Measurements from ENCODE around the gene CELSR1. TPM values are rescaled to one million over a fixed set of nuclear protein-coding genes. Genes with fewer than 3 reads are reported as not detected.

Gene CELSR1
- total RNA-seq, 1 donor from 2014 or later = 27.6 TPM

DNA sequence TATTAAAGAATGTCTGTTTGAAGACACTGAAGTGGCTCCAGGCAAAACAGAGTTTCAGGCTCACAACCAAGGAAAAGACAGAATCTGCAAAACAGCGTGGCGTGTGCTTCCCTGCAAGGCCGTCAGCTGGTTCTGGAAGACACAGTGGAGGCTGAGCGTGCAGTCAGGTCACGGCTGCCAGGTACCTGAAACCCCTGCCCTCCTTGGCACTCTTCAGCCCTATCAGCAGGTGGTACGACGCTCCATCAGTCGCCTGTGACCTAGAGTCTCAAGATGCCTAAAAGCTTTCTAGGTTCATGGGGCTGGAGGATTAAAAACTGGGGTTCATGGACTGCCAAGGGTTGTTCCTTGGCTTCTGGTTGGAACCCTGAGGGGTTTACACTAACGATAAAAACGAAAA is 136.1 kb downstream of the CELSR1 start:
- TF ChIP-seq EZH2 (IDR thresholded peaks at IDR 0.05; ENCODE audit: insufficient read depth, low read length) = no peak
- TF ChIP-seq, protein P1, sequence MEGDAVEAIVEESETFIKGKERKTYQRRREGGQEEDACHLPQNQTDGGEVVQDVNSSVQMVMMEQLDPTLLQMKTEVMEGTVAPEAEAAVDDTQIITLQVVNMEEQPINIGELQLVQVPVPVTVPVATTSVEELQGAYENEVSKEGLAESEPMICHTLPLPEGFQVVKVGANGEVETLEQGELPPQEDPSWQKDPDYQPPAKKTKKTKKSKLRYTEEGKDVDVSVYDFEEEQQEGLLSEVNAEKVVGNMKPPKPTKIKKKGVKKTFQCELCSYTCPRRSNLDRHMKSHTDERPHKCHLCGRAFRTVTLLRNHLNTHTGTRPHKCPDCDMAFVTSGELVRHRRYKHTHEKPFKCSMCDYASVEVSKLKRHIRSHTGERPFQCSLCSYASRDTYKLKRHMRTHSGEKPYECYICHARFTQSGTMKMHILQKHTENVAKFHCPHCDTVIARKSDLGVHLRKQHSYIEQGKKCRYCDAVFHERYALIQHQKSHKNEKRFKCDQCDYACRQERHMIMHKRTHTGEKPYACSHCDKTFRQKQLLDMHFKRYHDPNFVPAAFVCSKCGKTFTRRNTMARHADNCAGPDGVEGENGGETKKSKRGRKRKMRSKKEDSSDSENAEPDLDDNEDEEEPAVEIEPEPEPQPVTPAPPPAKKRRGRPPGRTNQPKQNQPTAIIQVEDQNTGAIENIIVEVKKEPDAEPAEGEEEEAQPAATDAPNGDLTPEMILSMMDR (IDR thresholded peaks at IDR 0.05; ENCODE audit: insufficient read depth, low read depth, low read length) = no peak
- FAIRE-seq (no peak), DNase-seq (ENCODE audit: low read depth) (no peak)
- no peak overlapping the region for H3K27ac ChIP-seq (ENCODE audit: low read depth, low read length)
- peaks cover 2% of the 10 kb centered on the region for H3K4me1 Mint-ChIP-seq (ENCODE audit: low read depth, unreplicated experiment)
- H3K9ac ChIP-seq (ENCODE audit: low read length) = no peak overlapping the region
- H3K4me3 Mint-ChIP-seq (ENCODE audit: unreplicated experiment) = no peak overlapping the region
- H3K9me3 ChIP-seq (ENCODE audit: insufficient read depth, low read depth, low read length) = no peaks in the 10 kb centered on the region
- H3K27ac Mint-ChIP-seq (ENCODE audit: unreplicated experiment) = no peak overlapping the region
- no peaks in the 10 kb centered on the region for H4K20me1 ChIP-seq (ENCODE audit: insufficient read depth, low read length)
- no peaks in the 10 kb centered on the region for H3K79me2 ChIP-seq (ENCODE audit: insufficient read depth, low read length)
- H2AFZ ChIP-seq (ENCODE audit: low read depth, low read length) = no peak overlapping the region
- H3K36me3 ChIP-seq (ENCODE audit: insufficient read depth, low read length) = no peaks in the 10 kb centered on the region
- H3K4me3 ChIP-seq (ENCODE audit: insufficient read depth, low read depth, low read length) = no peak overlapping the region
- peaks cover 7% of the 10 kb centered on the region for H3K4me1 ChIP-seq (ENCODE audit: insufficient read depth, low read length)
- H3K4me2 ChIP-seq (ENCODE audit: low read length) = no peak overlapping the region
- H3K27me3 Mint-ChIP-seq (ENCODE audit: low read depth, unreplicated experiment) = no peaks in the 10 kb centered on the region
- peaks cover 8% of the 10 kb centered on the region for H3K36me3 Mint-ChIP-seq (ENCODE audit: low read depth, unreplicated experiment)
- H3K27me3 ChIP-seq (ENCODE audit: insufficient read depth, low read length) = no peaks in the 10 kb centered on the region
- no peaks in the 10 kb centered on the region for H3K9me3 Mint-ChIP-seq (ENCODE audit: unreplicated experiment)

DNA sequence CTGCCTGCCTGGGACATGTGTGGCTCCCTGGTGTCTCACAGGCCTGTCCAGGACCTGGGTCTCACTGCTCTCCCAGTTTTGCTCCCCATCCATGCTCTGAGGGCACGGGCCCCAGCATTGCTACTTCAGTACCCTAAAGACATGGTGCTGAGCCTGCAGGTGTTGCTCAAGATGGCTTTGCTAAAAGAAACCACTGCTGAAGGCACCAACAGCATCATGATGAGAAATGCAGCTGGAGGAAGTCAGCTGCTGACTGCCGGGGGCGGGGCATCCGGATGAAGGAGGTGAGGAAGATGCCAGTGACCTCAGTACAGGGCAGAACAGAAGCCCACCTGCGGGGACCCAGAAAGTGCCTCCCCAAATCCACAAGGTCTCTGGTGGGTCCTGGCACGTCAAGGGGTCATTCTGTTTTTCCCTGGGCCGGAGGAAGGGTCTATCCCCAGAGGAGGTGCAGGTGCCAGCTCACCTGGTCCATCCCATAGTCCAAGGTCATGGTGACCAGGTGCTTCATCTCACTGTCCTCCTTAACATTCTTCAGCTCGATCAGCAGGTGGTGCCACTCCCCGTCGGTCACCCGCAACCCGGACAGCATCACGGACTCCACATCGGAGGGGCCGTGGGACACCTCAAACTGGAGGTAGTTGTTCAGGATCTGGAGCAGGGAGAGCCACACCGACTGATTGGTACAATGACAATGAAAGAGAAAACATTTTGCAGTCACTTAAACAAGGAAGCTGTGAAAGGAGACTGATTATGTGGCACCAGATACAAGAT is 138.0 kb downstream of the CELSR1 start:
- no peak overlapping the region for H3K9ac ChIP-seq (ENCODE audit: low read length)
- DNase-seq (ENCODE audit: low read depth) (no peak), FAIRE-seq (no peak)
- H3K27me3 ChIP-seq (ENCODE audit: insufficient read depth, low read length) = no peaks in the 10 kb centered on the region
- H3K36me3 ChIP-seq (ENCODE audit: insufficient read depth, low read length) = no peaks in the 10 kb centered on the region
- H3K9me3 ChIP-seq (ENCODE audit: insufficient read depth, low read depth, low read length) = no peaks in the 10 kb centered on the region
- H3K4me1 ChIP-seq (ENCODE audit: insufficient read depth, low read length) = no peaks in the 10 kb centered on the region
- no peak overlapping the region for H3K27ac ChIP-seq (ENCODE audit: low read depth, low read length)
- H3K9me3 Mint-ChIP-seq (ENCODE audit: unreplicated experiment) = no peaks in the 10 kb centered on the region
- no peaks in the 10 kb centered on the region for H4K20me1 ChIP-seq (ENCODE audit: insufficient read depth, low read length)
- H3K4me3 Mint-ChIP-seq (ENCODE audit: unreplicated experiment) = no peak overlapping the region
- H3K27me3 Mint-ChIP-seq (ENCODE audit: low read depth, unreplicated experiment) = no peaks in the 10 kb centered on the region
- no peaks in the 10 kb centered on the region for H3K79me2 ChIP-seq (ENCODE audit: insufficient read depth, low read length)
- no peak overlapping the region for H2AFZ ChIP-seq (ENCODE audit: low read depth, low read length)
- peaks cover 8% of the 10 kb centered on the region for H3K36me3 Mint-ChIP-seq (ENCODE audit: low read depth, unreplicated experiment)
- H3K4me3 ChIP-seq (ENCODE audit: insufficient read depth, low read depth, low read length) = no peak overlapping the region
- no peak for TF ChIP-seq EZH2 (IDR thresholded peaks at IDR 0.05; ENCODE audit: insufficient read depth, low read length)
- TF ChIP-seq, protein P1 (IDR thresholded peaks at IDR 0.05; ENCODE audit: insufficient read depth, low read depth, low read length) = no peak
- no peak overlapping the region for H3K27ac Mint-ChIP-seq (ENCODE audit: unreplicated experiment)
- H3K4me1 Mint-ChIP-seq (ENCODE audit: low read depth, unreplicated experiment) = peaks cover 2% of the 10 kb centered on the region
- no peak overlapping the region for H3K4me2 ChIP-seq (ENCODE audit: low read length)

DNA sequence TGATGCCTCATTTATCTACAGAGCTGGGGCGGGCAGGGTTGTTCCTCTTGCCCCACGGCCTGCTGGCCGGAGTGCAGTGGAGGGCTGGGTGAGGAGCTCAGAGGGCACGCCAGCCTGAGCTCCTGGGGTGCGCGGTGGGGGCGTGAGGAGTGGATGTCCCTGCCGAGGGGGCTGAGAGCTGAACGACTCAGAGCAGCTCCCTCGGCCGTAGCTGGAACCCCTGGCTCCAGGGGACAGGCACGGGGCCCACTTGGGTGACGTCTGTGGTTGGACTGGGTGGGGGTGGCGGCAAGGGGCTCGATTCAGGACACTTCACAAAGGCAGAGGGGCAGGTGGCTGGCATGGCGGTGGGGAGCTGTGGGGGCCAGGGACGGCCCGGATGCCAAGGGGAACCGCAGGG is 139.5 kb downstream of the CELSR1 start:
- Mint-ChIP-seq H3K27ac (ENCODE audit: unreplicated experiment) (no peak overlapping the region), H3K36me3 (ENCODE audit: low read depth, unreplicated experiment) (peaks cover 8% of the 10 kb centered on the region), H3K9me3 (ENCODE audit: unreplicated experiment) (no peaks in the 10 kb centered on the region), H3K27me3 (ENCODE audit: low read depth, unreplicated experiment) (no peaks in the 10 kb centered on the region), H3K4me1 (ENCODE audit: low read depth, unreplicated experiment) (peaks cover 2% of the 10 kb centered on the region), H3K4me3 (ENCODE audit: unreplicated experiment) (no peak overlapping the region)
- Histone ChIP-seq H3K4me2 (ENCODE audit: low read length) (no peak overlapping the region), H3K9me3 (ENCODE audit: insufficient read depth, low read depth, low read length) (no peaks in the 10 kb centered on the region), H2AFZ (ENCODE audit: low read depth, low read length) (no peak overlapping the region), H4K20me1 (ENCODE audit: insufficient read depth, low read length) (no peaks in the 10 kb centered on the region), H3K27ac (ENCODE audit: low read depth, low read length) (no peak overlapping the region), H3K27me3 (ENCODE audit: insufficient read depth, low read length) (no peaks in the 10 kb centered on the region), H3K4me1 (ENCODE audit: insufficient read depth, low read length) (no peaks in the 10 kb centered on the region), H3K4me3 (ENCODE audit: insufficient read depth, low read depth, low read length) (no peak overlapping the region), H3K79me2 (ENCODE audit: insufficient read depth, low read length) (no peaks in the 10 kb centered on the region), H3K9ac (ENCODE audit: low read length) (no peak overlapping the region), H3K36me3 (ENCODE audit: insufficient read depth, low read length) (no peaks in the 10 kb centered on the region)
- TF ChIP-seq EZH2 (IDR thresholded peaks at IDR 0.05; ENCODE audit: insufficient read depth, low read length) = no peak
- TF ChIP-seq, protein P1 (IDR thresholded peaks at IDR 0.05; ENCODE audit: insufficient read depth, low read depth, low read length) = no peak
- FAIRE-seq = no peak
- DNase-seq (ENCODE audit: low read depth) = no peak
